HEK293T (cell line): ENCODE data around the gene RNU6-1.

ENCODE experiments used
- ARNT ChIP-seq: fragments of 450-650 bp; IDR thresholded peaks from 2 replicates; pipeline ENCODE4 v1.6.1; 2017; ENCODE audit warnings: mild to moderate bottlenecking
- BHLHE40 ChIP-seq: fragments of 450-650 bp; IDR thresholded peaks from 2 replicates; pipeline ENCODE4 v1.6.1; 2016; ENCODE audit warnings: mild to moderate bottlenecking, moderate library complexity, borderline replicate concordance
- FOXK2 ChIP-seq: fragments of 450-650 bp; IDR thresholded peaks from 2 replicates; pipeline ENCODE4 v1.6.1; 2016; ENCODE audit warnings: mild to moderate bottlenecking
- FOXM1 ChIP-seq: fragments of 450-650 bp; IDR thresholded peaks from 2 replicates; pipeline ENCODE4 v1.6.1; 2017; ENCODE audit warnings: mild to moderate bottlenecking, borderline replicate concordance
- HDGF ChIP-seq: fragments of 450-650 bp; IDR thresholded peaks from 2 replicates; pipeline ENCODE4 v1.6.1; 2017; ENCODE audit warnings: antibody characterized with exemption, borderline replicate concordance
- PKNOX1 ChIP-seq: fragments of 450-650 bp; IDR thresholded peaks from 2 replicates; pipeline ENCODE4 v1.6.1; 2016
- SP1 ChIP-seq: fragments of 450-650 bp; IDR thresholded peaks from 2 replicates; pipeline ENCODE4 v1.6.1; 2017
- TARDBP ChIP-seq: fragments of 450-650 bp; IDR thresholded peaks from 2 replicates; pipeline ENCODE4 v1.6.1; 2016

- no peak for TF ChIP-seq SP1
- TF ChIP-seq TARDBP = no peak
- TF ChIP-seq ARNT = no peak
- no peak for TF ChIP-seq BHLHE40
- TF ChIP-seq FOXK2 = no peak
- no peak for TF ChIP-seq HDGF
- TF ChIP-seq PKNOX1 = no peak
- no peak for TF ChIP-seq FOXM1
Measured at GRCh38 chr15:67850336-67850735, 10.5 kb upstream of the RNU6-1 start.
